Measurements from ENCODE around the gene MANF.
A peak's percentile ranks its signal among the peaks of the same experiment; 100 is the strongest.
"Not testable (repeated sequence)": the region's sequence is repeated elsewhere in the genome, so short reads cannot be mapped to it uniquely, and the experiment has no call there.

MANF gene

GRCh38 chr3:51384726-51385473 is at the start of gene MANF:
TSS of gene MANF (plus strand) at chr3:51385291. CDS start at chr3:51385343, 52 bp downstream.
- peak; percentile 99 for DNase-seq

GRCh38 chr3:51336261-51336660 is 48.8 kb upstream of the MANF start:
- no peak for DNase-seq

- no peak for DNase-seq
Measured at GRCh38 chr3:51337666-51338065, 47.4 kb upstream of the MANF start.

GRCh38 chr3:51338632-51339031 is 46.5 kb upstream of the MANF start:
- no peak for DNase-seq

- DNase-seq = no peak
Measured at GRCh38 chr3:51340013-51340829, 44.9 kb upstream of the MANF start.

GRCh38 chr3:51340989-51341636 is 44.0 kb upstream of the MANF start:
- no peak for DNase-seq

GRCh38 chr3:51343918-51344687 is 41.0 kb upstream of the MANF start:
- no peak for DNase-seq

GRCh38 chr3:51350751-51351150 is 34.3 kb upstream of the MANF start:
- no peak for DNase-seq

GRCh38 chr3:51353131-51353530 is 32.0 kb upstream of the MANF start:
- DNase-seq = no peak

GRCh38 chr3:51353691-51354090 is 31.4 kb upstream of the MANF start:
- DNase-seq = no peak

- DNase-seq = no peak
Measured at GRCh38 chr3:51354172-51354571, 30.9 kb upstream of the MANF start.

- no peak for DNase-seq
Measured at GRCh38 chr3:51354731-51355615, 30.1 kb upstream of the MANF start.

GRCh38 chr3:51355891-51356578 is 29.1 kb upstream of the MANF start:
- no peak for DNase-seq

GRCh38 chr3:51357856-51358255 is 27.2 kb upstream of the MANF start:
- DNase-seq = no peak

GRCh38 chr3:51358981-51359380 is 26.1 kb upstream of the MANF start:
- no peak for DNase-seq

GRCh38 chr3:51360806-51361205 is 24.3 kb upstream of the MANF start:
- DNase-seq = no peak

- DNase-seq = no peak
Measured at GRCh38 chr3:51361746-51362145, 23.3 kb upstream of the MANF start.

- no peak for DNase-seq
Measured at GRCh38 chr3:51362476-51362875, 22.6 kb upstream of the MANF start.

GRCh38 chr3:51368276-51368675 is 16.8 kb upstream of the MANF start:
- not testable (repeated sequence) for DNase-seq

GRCh38 chr3:51371943-51372557 is 13.0 kb upstream of the MANF start:
- DNase-seq = no peak
